ENCODE measurements around the gene HTRA3. TPM values are rescaled to one million over a fixed set of nuclear protein-coding genes. Genes with fewer than 3 reads are reported as not detected.

Gene HTRA3
- total and polyA plus RNA-seq, 2 experiments from 2014 or later = 6.9 to 15.7 TPM

DNA sequence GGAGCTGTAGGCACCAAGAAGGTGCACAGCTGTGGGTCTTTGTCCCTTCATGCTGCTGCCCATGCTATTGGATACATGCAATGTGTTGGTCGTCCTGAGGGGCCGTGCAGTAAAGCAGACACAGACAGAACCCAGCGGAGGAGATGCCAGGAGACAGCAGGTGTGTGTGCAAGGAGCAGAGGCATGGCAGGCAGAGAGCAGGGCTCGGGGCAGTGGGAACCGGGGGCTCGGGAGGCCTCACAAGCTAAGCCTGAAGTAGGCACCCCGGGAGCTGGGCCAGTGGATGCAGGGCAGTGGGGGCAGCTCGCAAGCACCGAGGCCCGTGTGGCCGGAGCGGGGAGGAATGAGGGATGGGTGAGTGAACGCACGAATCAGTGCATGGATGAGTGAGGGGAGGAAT, 13.2 kb downstream of the HTRA3 start:
- H3K4me3 ChIP-seq = no peak overlapping the region
- no peaks in the 10 kb centered on the region for H3K27me3 ChIP-seq
- no peaks in the 10 kb centered on the region for H3K9me3 ChIP-seq (ENCODE audit: low read depth)
- H3K4me1 ChIP-seq (ENCODE audit: low read depth) = no peaks in the 10 kb centered on the region
- DNase-seq (ENCODE audit: low read depth in 1 of 2, low spot score in 1 of 2) = no peak
- no peaks in the 10 kb centered on the region for H3K36me3 ChIP-seq
- no peak overlapping the region for H3K27ac ChIP-seq
- TF ChIP-seq, protein P1, sequence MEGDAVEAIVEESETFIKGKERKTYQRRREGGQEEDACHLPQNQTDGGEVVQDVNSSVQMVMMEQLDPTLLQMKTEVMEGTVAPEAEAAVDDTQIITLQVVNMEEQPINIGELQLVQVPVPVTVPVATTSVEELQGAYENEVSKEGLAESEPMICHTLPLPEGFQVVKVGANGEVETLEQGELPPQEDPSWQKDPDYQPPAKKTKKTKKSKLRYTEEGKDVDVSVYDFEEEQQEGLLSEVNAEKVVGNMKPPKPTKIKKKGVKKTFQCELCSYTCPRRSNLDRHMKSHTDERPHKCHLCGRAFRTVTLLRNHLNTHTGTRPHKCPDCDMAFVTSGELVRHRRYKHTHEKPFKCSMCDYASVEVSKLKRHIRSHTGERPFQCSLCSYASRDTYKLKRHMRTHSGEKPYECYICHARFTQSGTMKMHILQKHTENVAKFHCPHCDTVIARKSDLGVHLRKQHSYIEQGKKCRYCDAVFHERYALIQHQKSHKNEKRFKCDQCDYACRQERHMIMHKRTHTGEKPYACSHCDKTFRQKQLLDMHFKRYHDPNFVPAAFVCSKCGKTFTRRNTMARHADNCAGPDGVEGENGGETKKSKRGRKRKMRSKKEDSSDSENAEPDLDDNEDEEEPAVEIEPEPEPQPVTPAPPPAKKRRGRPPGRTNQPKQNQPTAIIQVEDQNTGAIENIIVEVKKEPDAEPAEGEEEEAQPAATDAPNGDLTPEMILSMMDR (IDR thresholded peaks at IDR 0.05; ENCODE audit: low read depth, low read length) = no peak

DNA sequence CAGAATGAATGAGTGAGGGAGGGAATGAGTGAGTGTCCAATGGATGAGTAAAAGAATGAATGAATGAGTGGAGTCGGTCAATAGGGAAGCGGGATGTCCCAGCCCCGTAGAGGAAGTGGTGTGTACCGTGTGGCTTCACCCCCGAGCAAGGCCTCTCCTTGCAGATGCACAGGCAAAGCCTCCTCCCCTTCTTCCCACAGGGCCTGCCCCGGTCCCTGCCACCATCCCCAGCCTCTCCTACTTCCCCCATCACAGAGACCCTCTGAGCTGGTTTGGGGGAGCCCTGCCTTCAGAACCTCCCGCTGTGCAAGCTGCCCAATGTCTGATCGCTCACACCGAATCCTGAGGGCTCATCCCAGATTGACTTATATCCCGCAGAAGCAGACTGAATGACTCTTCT, 13.6 kb downstream of the HTRA3 start:
- Histone ChIP-seq H3K27ac (no peak overlapping the region), H3K36me3 (no peaks in the 10 kb centered on the region), H3K27me3 (no peaks in the 10 kb centered on the region), H3K4me1 (ENCODE audit: low read depth) (no peaks in the 10 kb centered on the region), H3K4me3 (no peak overlapping the region), H3K9me3 (ENCODE audit: low read depth) (no peaks in the 10 kb centered on the region)
- no peak for DNase-seq (ENCODE audit: low read depth in 1 of 2, low spot score in 1 of 2)
- TF ChIP-seq, protein P1 (IDR thresholded peaks at IDR 0.05; ENCODE audit: low read depth, low read length) = no peak

DNA sequence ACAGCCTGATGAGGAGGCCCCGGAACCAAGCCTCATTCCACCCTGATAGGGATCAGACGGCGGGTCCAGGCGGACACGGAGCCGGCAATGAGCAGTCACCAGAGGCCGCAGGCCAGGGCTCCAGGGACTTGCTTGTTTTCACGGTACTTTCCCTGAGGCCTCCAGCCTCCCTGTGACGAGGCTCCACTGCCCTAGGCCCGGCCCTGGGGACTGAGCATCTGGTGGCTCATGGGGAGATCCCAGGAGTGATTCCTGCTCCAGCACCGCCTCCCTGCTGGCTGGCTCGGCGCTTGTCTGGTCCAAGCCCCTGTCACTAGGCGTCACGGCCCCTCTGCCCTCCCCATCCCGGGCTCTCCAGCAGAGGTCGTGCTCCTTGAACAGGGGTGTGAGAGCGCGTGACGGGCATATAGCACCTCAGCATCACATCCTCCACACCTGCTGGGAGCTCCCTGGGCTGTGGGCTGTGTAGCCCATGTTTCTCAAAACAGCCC, 14.1 kb downstream of the HTRA3 start:
- Histone ChIP-seq H3K27me3 (no peaks in the 10 kb centered on the region), H3K4me3 (no peak overlapping the region), H3K4me1 (ENCODE audit: low read depth) (no peaks in the 10 kb centered on the region), H3K27ac (no peak overlapping the region), H3K36me3 (no peaks in the 10 kb centered on the region), H3K9me3 (ENCODE audit: low read depth) (no peaks in the 10 kb centered on the region)
- TF ChIP-seq, protein P1 (IDR thresholded peaks at IDR 0.05; ENCODE audit: low read depth, low read length) = no peak
- DNase-seq (ENCODE audit: low read depth in 1 of 2, low spot score in 1 of 2) = no peak

DNA sequence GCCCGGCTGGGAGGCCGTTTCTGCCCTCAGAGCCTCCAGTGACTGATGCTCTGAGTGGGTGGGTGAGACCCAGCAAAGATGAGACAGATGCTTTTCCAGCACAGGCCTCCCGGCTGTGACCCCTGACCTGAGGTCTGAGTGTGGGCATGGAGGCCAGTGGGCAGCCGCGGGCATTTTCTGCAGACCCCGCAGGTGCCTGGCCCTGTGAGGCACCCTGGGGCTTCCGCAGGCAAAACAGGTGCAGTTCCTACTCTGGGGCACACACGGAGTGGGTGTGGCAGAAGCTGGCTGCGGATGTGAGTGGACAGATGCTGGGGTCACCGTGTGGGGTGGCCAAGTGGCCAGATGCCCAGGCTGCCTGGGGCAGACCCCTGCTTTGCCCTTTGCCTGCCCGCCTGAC, 14.8 kb downstream of the HTRA3 start:
- DNase-seq (ENCODE audit: low read depth in 1 of 2, low spot score in 1 of 2) = no peak
- Histone ChIP-seq H3K4me3 (no peak overlapping the region), H3K27ac (no peak overlapping the region), H3K27me3 (no peaks in the 10 kb centered on the region), H3K36me3 (no peaks in the 10 kb centered on the region), H3K4me1 (ENCODE audit: low read depth) (no peaks in the 10 kb centered on the region), H3K9me3 (ENCODE audit: low read depth) (no peaks in the 10 kb centered on the region)
- TF ChIP-seq, protein P1 (IDR thresholded peaks at IDR 0.05; ENCODE audit: low read depth, low read length) = no peak

DNA sequence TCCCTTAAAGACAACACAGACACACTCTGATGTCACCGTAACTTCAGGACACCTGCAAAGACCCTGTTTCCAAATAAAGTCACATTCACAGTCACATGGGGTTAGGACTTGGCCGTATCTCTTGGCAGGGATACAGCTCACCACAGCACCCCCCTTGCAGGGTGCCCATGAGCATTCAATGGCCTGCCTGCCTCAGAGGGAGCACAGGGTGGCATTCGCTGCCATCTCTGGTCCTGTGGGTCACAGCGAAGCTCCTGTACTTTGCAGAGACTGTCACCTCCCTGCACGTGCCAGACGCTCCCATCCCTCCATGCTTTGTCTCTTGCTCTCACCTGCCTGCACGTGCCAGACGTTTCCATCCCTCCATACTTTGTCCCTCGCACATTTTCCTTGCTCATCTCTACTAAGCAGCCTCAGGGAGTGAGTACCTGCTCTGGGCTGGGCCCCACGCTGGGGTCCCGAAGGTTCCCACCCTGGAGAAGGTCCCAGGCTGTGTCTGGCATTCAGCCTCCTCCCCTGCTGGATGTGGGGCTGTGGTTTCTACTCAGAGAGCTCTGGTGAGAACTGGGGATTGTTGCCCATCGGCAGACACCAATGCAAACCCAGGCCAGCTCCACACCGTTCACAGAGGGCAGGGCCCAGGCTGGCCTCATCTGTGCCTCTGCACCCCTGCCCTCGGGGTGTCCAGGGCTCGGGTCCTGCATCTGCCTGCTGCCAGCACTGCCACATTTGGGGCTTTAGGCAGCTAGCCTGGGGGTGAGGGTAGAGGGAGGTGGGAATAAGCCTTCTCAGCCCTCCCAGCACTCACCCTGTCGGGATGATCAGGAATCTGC, 15.8 kb downstream of the HTRA3 start:
- no peak overlapping the region for H3K4me3 ChIP-seq
- H3K27me3 ChIP-seq = no peaks in the 10 kb centered on the region
- TF ChIP-seq, protein P1 (IDR thresholded peaks at IDR 0.05; ENCODE audit: low read depth, low read length) = no peak
- no peaks in the 10 kb centered on the region for H3K36me3 ChIP-seq
- no peaks in the 10 kb centered on the region for H3K4me1 ChIP-seq (ENCODE audit: low read depth)
- H3K27ac ChIP-seq = no peak overlapping the region
- DNase-seq (ENCODE audit: low read depth in 1 of 2, low spot score in 1 of 2) = no peak
- H3K9me3 ChIP-seq (ENCODE audit: low read depth) = no peaks in the 10 kb centered on the region

Measured in cardiac muscle cell (in vitro differentiated cells and primary cell).